Neuron (in vitro differentiated cells): Measurements from ENCODE around the gene C4orf46.
A peak's percentile ranks its signal among the peaks of the same experiment; 100 is the strongest.
"Not testable (repeated sequence)": the region's sequence is repeated elsewhere in the genome, so short reads cannot be mapped to it uniquely, and the experiment has no call there.

Experiments used
- H2AFZ ChIP-seq: one replicate; pipeline ENCODE4 v1.6.1; 2013; ENCODE audit warnings: low read depth, mild to moderate bottlenecking, inconsistent platforms, low read length, moderate library complexity
- H3K27me3 ChIP-seq: one replicate; pipeline ENCODE4 v1.6.1; 2013; ENCODE audit warnings: low read length; ENCODE audit not compliant: insufficient read depth
- H3K36me3 ChIP-seq: one replicate; pipeline ENCODE4 v1.6.1; 2013; ENCODE audit warnings: low read length; ENCODE audit not compliant: insufficient read depth
- H3K4me1 ChIP-seq: one replicate; pipeline ENCODE4 v1.6.1; 2013; ENCODE audit warnings: low read length; ENCODE audit not compliant: insufficient read depth
- H3K4me3 ChIP-seq: 2 replicates; pipeline ENCODE4 v1.5.1; 2013; ENCODE audit warnings: mild to moderate bottlenecking, low read length, moderate library complexity
- H3K9me3 ChIP-seq: one replicate; pipeline ENCODE4 v1.6.1; 2013; ENCODE audit warnings: low read length

Gene C4orf46

DNA sequence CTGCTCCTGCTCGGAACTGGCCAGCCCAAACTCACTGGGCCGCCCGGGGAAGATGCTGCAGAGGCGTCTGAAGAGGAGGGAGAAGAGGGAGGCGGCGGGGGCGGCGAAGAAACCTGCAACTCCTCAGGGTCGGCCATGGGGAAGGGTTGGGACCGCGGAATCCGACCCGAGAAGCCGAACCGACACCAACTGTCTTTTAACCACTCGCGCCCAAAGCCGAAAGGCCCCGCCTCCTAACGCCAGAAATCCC is at the start of gene C4orf46:
TSS of gene C4orf46 (minus strand) at position 223 of the 250 bp plus-strand sequence. CDS start at position 137, 86 bp downstream.
- H3K9me3 ChIP-seq = no peaks in the 10 kb centered on the region
- H3K36me3 ChIP-seq = peaks cover 13% of the 10 kb centered on the region
- no peaks in the 10 kb centered on the region for H3K27me3 ChIP-seq
- peak within 1 kb of the TSS; percentile 56 for H2AFZ ChIP-seq
- H3K4me1 ChIP-seq = peaks cover 7% of the 10 kb centered on the region
- H3K4me3 ChIP-seq = peak within 1 kb of the TSS; percentile 75

- Histone ChIP-seq H3K36me3 (peaks cover 89% of the 10 kb centered on the region), H3K9me3 (no peaks in the 10 kb centered on the region), H3K27me3 (no peaks in the 10 kb centered on the region), H2AFZ (no peak overlapping the region), H3K4me1 (no peaks in the 10 kb centered on the region), H3K4me3 (no peak overlapping the region)
These were observed 44.1 kb upstream of the C4orf46 start for GRCh38 chr4:158715802-158716201.

- Histone ChIP-seq H2AFZ (no peak overlapping the region), H3K4me3 (no peak overlapping the region), H3K4me1 (no peaks in the 10 kb centered on the region), H3K27me3 (no peaks in the 10 kb centered on the region), H3K9me3 (no peaks in the 10 kb centered on the region), H3K36me3 (peaks cover 92% of the 10 kb centered on the region)
These were observed 43.2 kb upstream of the C4orf46 start for GRCh38 chr4:158714937-158715336.

DNA sequence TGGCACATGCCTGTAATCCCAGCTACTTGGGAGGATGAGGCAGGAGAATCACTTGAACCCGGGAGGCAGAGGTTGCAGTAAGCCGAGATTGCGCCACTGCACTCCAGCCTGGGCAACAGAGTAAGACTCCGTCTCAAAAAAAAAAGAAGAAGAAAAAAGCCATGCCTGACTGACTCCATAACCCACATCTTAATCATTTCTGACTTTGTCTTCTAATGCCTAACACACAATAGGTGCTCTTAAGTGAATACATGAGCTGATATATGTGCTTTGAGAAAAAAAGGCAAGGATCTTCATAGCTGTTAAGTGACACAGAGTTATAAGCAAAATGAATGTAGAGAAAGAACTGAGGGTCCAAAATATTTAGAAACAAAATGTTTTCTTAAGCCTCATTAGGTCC is 40.9 kb upstream of the C4orf46 start:
- H3K4me1 ChIP-seq, H3K27me3 ChIP-seq, H3K9me3 ChIP-seq, H2AFZ ChIP-seq, H3K4me3 ChIP-seq: not testable (repeated sequence)
- peaks cover 91% of the 10 kb centered on the region for H3K36me3 ChIP-seq

DNA sequence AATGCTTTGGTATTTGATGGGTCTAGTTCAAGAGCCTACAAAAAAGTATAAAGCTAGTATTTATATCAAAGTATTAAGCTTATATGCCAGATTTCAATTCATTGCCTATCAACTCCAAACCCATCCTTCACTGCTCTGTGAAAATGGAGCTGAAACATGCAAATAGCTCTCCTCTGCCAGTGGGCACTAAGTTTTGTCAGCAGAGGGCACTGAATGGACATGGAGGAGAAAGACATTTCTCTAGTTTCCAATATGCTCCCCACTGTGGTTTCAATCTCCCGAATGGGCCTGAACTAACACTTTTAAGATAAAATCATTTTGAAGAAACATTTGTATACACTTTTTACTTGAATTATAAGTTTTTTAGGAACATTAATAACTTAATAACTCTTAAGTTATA is 39.1 kb upstream of the C4orf46 start:
- H3K36me3 ChIP-seq = peaks cover 84% of the 10 kb centered on the region
- no peaks in the 10 kb centered on the region for H3K4me1 ChIP-seq
- no peaks in the 10 kb centered on the region for H3K27me3 ChIP-seq
- H3K9me3 ChIP-seq = no peaks in the 10 kb centered on the region
- H2AFZ ChIP-seq = no peak overlapping the region
- no peak overlapping the region for H3K4me3 ChIP-seq

GRCh38 chr4:158704274-158704673 is 32.6 kb upstream of the C4orf46 start:
- no peaks in the 10 kb centered on the region for H3K9me3 ChIP-seq
- H3K4me3 ChIP-seq = no peak overlapping the region
- no peak overlapping the region for H2AFZ ChIP-seq
- peaks cover 26% of the 10 kb centered on the region for H3K36me3 ChIP-seq
- H3K4me1 ChIP-seq = peaks cover 3% of the 10 kb centered on the region
- H3K27me3 ChIP-seq = no peaks in the 10 kb centered on the region

DNA sequence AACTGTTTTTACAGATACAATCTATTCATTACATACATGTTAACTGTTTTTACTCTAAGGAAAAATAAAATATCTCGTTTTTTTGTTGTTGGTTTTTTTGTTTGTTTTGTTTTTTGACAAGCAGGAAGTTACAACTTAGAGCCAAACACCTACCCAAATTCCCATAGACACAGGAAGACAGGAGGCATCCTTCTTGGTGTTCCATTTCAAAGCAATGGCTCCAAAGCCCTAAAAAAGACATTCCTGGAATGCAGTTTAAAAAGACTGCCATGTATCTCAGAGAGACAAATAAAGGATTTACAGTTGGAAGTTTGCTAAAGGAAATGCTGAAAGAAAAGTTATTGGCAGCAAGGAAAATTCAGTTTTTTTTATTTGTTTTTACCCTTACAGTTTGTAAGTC is 17.1 kb upstream of the C4orf46 start:
- Histone ChIP-seq H3K4me3 (no peak overlapping the region), H3K27me3 (no peaks in the 10 kb centered on the region), H3K4me1 (no peaks in the 10 kb centered on the region), H2AFZ (no peak overlapping the region), H3K9me3 (no peaks in the 10 kb centered on the region), H3K36me3 (no peaks in the 10 kb centered on the region)

DNA sequence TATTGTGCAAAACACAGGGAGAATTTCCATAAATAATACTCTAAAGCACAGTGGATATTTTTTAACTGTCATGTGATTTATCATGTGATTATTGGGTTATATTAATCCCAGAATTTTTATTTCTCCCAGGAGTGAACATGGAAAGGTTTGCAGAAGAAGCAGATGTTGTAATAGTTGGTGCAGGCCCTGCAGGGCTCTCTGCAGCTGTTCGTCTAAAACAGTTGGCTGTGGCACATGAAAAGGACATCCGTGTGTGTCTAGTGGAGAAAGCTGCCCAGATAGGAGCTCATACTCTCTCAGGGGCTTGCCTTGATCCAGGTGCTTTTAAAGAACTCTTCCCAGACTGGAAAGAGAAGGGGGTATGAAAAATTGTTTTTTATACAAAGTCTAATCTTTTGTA is 10.4 kb upstream of the C4orf46 start:
- Histone ChIP-seq H3K4me1 (no peaks in the 10 kb centered on the region), H3K4me3 (no peak overlapping the region), H3K9me3 (no peaks in the 10 kb centered on the region), H2AFZ (no peak overlapping the region), H3K27me3 (no peaks in the 10 kb centered on the region), H3K36me3 (no peaks in the 10 kb centered on the region)

DNA sequence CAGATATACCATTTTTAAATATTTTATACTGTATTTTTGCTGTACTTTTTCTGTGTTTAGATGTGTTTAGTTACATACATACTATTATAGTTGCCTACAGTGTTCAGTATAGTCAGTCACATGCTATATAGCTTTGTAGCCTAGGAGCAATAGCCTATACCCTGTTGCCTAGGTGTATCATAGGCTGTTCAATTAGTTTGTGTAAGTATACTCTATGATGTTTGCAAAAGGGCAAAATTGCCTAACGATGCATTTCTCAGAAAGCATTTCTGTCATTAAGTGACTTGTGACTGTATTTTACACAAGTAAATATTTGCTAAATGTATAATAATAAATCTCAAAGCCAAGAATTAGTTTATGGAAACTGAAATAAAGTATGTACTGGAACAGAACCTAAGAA is 9.9 kb upstream of the C4orf46 start:
- Histone ChIP-seq H3K36me3 (no peaks in the 10 kb centered on the region), H3K4me3 (no peak overlapping the region), H2AFZ (no peak overlapping the region), H3K9me3 (no peaks in the 10 kb centered on the region), H3K4me1 (no peaks in the 10 kb centered on the region), H3K27me3 (no peaks in the 10 kb centered on the region)

DNA sequence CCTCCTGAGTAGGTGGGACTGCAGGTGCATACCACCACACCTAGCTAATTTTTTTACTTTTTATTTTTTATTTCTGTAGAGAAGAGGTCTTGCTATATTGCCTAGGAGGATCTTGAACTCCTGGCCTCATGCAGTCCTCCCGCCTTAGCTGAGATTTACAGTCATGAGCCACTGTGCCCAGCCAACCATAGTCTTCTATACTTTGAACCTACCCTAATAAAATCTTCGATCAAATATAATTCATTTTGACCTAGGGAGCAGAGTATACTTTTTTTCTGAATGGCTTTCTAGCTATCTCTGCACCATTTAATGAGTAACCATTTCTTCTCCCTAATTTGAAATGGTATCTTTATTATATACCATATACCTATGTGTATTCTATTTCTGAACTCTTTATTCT is 7.1 kb upstream of the C4orf46 start:
- Histone ChIP-seq H3K36me3 (no peaks in the 10 kb centered on the region), H3K4me3 (no peak overlapping the region), H3K9me3 (no peaks in the 10 kb centered on the region), H2AFZ (no peak overlapping the region), H3K27me3 (no peaks in the 10 kb centered on the region), H3K4me1 (no peaks in the 10 kb centered on the region)

DNA sequence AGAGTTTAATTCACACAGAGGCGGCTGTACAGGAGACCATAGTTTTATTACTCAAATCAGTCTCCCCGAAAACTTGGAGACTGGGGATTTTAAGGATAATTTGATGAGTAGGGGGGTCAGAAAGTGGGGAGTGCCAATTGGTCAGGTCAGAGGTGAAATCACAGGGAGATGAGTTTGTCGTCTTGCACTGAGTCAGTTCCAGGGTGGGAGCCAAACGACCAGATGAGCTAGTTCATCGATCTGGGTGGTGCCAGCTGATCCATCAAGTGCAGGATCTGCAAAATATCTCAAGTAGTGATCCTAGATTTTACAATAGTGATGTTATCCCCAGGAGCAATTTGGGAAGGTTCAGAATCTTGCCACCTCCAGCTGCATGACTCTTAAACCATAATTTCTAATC is 4.4 kb upstream of the C4orf46 start:
- no peak overlapping the region for H3K4me3 ChIP-seq
- no peak overlapping the region for H2AFZ ChIP-seq
- no peaks in the 10 kb centered on the region for H3K9me3 ChIP-seq
- no peaks in the 10 kb centered on the region for H3K27me3 ChIP-seq
- no peaks in the 10 kb centered on the region for H3K36me3 ChIP-seq
- no peaks in the 10 kb centered on the region for H3K4me1 ChIP-seq

GRCh38 chr4:158673633-158674032 is 1.9 kb upstream of the C4orf46 start:
- Histone ChIP-seq H3K9me3 (no peaks in the 10 kb centered on the region), H3K27me3 (no peaks in the 10 kb centered on the region), H2AFZ (no peak overlapping the region), H3K36me3 (peaks cover 6% of the 10 kb centered on the region), H3K4me1 (peaks cover 7% of the 10 kb centered on the region), H3K4me3 (no peak overlapping the region)

DNA sequence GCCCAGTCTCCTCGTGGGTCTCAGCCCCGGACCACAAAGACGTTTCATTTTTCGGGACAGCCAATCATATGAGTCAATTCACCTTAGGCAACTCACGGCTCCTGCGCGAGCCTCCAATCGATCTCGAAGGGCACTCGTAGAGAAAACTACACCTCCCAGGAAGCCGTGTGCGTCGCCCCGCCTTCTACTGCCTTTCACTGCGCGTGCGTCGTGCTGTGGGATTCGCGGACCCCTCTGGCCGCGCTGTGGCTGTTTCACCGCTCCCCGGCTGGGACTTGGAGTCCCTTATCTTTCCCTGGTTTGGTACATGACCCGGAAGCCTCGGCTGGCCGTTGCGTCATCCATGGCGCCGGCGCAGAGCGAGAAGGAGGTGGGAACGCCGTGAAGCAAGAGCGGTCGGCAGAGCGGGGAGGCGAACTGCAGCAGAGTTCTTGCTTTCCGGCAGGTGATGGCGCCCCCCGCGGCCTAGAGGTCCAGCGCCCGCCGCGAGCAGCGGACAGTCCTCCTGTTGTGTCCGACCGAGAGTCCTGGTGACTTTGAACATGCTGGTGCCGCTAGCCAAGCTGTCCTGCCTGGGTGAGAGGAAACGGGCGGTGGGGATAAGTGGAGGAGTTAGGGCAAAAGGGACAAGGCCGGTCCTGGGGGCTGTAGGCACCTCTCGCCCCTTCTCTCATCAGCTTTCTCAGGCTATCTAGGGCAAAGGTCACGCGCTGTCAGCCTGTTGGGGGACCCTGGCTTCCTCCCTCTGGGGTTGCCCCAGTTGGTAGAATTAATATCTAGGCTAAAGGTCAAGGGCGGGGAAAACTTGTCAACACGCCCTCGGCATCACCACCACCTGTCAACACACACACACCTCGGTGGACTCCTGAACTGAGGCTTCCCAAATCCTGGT is 474 bp upstream of the C4orf46 start, which contains the start of gene ETFDH:
TSS of gene ETFDH (plus strand) at position 382 of the 892 bp plus-strand sequence. CDS start at position 543, 161 bp downstream.
- Histone ChIP-seq H3K27me3 (no peaks in the 10 kb centered on the region), H3K9me3 (no peaks in the 10 kb centered on the region), H3K36me3 (peaks cover 9% of the 10 kb centered on the region), H3K4me3 (peak within 1 kb of the TSS; percentile 75), H3K4me1 (peaks cover 7% of the 10 kb centered on the region), H2AFZ (peak within 1 kb of the TSS; percentile 56)
